GM12865 (cell line): ENCODE data around the gene RNF130.

Experiments used
- DNase-seq: peaks from one replicate; pipeline ENCODE4 v3.0.0; 2010; ENCODE audit warnings: low read depth
- H3K4me3 ChIP-seq: 2 replicates; pipeline ENCODE4 v1.5.1; 2011; ENCODE audit warnings: mild to moderate bottlenecking, low read depth, low read length, control low read depth
- CTCF ChIP-seq: IDR thresholded peaks from 2 replicates; pipeline ENCODE4 v1.5.1; 2011; ENCODE audit warnings: low read length, control low read depth, low read depth, inconsistent platforms; ENCODE audit not compliant: insufficient read depth; ENCODE audit errors: missing control alignments

RNF130 gene

DNA sequence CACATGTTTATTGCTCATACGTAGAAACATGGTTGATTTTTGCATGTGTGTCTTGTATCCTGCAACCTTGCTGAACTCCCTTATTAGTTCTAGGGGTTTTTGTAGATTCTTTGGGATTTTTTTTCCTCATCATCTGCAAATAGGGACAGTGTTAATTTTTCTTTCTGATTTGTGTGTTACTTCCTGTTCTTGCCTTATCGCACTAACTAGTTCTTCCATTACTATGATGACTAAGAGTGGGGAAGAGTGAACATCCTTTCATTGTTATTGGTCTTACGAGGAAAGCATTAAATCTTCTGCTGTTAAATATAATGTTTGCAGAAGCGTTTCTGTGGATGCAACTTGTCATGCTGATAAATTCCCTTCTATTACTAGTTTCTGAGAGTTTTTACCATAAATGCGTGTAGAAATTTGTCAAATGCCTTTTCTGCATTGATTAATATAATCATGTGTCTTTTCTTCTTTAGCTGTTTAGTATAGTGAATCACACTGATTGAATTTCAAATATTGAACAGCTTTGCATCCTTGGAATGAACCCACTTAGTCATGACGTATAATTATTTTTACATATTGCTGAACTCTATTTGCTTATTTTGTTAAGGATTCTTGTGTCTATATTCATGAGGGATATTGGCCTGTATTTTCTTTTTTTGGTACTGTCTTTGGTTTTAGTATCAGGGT is 32.1 kb upstream of the RNF130 start:
- no peak for DNase-seq
- no peak for TF ChIP-seq CTCF
- no peak overlapping the region for H3K4me3 ChIP-seq

- no peak for DNase-seq
- TF ChIP-seq CTCF = no peak
- no peak overlapping the region for H3K4me3 ChIP-seq
These were observed 31.1 kb upstream of the RNF130 start for GRCh38 chr5:180102636-180103035.

- DNase-seq = no peak
- TF ChIP-seq CTCF = no peak
- no peak overlapping the region for H3K4me3 ChIP-seq
These were observed 30.0 kb upstream of the RNF130 start for GRCh38 chr5:180101451-180102105.

- no peak for TF ChIP-seq CTCF
- DNase-seq = no peak
- no peak overlapping the region for H3K4me3 ChIP-seq
These were observed 29.3 kb upstream of the RNF130 start for GRCh38 chr5:180100621-180101450.

DNA sequence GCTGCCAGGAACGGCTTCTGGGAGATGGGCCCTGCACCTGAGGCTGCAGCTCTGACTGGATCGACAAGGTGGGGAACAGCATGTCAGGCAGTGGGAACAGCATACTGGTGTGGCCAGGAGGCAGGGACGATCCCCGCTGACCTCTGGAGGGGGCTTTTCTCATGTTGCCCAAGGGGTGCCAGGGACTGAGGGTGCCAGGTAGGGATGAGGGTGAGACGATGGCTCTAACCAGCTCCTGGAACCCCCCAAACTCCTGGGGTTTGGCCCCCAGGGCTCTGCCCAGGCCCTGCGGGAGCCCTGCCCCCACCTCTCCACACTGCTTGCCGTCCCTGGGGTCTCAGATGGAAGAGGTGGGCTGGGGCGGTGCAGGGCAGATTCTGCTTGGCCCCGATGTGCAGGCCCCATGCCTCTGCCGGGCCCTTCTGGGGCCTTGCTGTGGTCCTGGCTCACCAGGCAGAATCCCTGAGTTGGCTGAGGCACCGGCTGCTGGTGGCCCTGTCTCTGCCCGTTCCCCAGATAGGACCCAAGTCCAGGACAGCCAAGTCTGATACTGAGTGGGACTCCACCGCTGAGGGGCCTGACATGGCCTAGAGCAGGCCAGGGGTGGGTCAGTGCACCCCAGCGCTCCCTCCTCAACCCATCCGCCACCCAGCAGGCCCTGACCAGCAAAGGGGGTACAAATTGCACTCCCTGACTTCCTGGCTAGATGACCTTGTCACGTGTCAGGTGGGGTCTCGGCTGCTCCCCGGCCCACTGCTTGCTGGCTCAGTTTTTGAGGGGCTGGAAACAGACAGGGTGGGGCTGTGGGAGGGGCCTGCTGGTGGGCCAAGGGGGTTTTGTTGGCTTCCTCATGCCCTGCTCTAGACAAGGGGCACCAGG is 28.4 kb upstream of the RNF130 start:
- DNase-seq = no peak
- no peak overlapping the region for H3K4me3 ChIP-seq
- no peak for TF ChIP-seq CTCF

DNA sequence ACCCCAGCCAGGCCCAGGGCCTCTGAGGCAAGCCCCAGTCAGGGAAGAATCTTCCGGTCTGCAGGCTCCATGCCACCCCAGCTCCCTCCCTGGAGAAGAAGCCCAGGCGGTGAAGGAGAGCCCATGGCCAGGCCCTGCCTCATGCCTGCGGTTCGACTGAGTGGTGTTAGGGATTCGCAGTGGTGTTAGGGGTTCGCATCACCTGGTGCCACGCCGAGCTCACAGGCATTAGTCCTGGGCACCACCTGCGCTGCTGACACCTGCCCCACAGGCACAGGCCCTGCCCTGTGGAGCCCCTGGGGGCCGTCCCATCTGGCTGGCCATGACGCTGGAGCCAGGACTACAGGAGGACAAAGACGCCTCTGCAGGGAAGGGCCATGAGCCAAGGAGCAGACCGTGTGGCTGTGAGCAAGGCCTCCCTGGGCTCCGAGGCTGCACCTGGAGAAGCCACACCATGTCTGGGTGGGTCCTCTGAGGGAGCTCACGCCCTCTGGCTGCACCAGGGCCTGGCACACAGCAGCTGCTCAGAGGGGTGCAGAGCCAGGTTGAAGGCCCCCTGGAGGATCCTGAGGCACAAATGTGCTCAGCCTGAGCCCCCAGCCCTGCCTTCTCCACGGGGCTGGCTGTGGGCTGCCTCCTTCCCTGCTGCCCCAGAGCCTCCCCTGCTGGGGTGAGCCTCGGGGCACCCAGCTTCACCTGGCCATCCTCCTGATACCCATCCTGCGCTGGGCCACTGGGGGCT is 27.6 kb upstream of the RNF130 start:
- no peak overlapping the region for H3K4me3 ChIP-seq
- no peak for TF ChIP-seq CTCF
- no peak for DNase-seq
